ENCODE measurements around the gene GJB2.

Gene GJB2

GRCh38 chr13:20192158-20192835 lies 441 bp downstream of the GJB2 start:
- no peak for DNase-seq (ENCODE audit: low read depth in 2 of 2)

DNA sequence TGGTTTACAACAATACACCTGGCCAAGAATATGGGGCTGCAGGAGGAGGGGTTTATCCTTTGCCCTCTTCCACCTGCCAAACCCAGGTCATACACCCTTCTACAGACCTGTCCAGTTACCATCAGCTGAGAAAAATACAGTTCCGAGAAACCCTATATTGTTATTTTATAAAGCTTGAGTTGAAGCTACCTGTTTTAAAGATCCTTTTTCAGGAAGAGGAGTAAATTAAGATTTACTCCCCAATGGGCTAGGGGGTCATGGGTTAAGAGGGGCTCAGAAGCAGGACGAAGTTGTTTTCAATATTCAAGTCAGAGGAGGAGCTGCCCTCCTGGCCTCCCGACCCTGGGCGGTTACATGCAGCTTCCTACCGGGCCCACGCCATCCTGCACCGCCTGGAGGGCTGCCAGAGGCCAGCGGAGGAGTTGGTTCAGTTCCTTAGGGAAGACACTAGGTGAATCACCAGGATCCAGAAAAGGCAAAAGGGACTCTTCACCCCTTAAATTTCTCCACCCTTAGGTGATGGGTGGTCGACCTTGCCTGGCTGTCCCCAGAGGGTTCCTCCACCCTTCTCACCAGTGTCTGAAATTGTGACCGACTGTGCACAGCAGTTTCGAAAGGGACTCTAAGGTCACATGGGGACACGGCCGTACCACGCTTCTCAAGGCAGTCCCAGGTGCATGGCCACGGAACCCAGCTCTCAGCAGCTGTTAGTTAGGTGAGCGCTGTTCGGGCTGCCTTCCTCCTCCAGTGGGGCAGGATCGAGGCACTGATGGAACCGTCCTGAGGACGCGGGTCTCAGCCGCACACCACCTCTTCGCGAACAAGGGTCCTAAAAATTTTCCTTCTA lies 1.2 kb downstream of the GJB2 start:
- DNase-seq (ENCODE audit: low read depth in 2 of 2) = no peak

GRCh38 chr13:20190481-20191310 lies 2.0 kb downstream of the GJB2 start:
- DNase-seq (ENCODE audit: low read depth in 2 of 2) = no peak

GRCh38 chr13:20190076-20190475 lies 2.7 kb downstream of the GJB2 start:
- no peak for DNase-seq (ENCODE audit: low read depth in 2 of 2)

DNA sequence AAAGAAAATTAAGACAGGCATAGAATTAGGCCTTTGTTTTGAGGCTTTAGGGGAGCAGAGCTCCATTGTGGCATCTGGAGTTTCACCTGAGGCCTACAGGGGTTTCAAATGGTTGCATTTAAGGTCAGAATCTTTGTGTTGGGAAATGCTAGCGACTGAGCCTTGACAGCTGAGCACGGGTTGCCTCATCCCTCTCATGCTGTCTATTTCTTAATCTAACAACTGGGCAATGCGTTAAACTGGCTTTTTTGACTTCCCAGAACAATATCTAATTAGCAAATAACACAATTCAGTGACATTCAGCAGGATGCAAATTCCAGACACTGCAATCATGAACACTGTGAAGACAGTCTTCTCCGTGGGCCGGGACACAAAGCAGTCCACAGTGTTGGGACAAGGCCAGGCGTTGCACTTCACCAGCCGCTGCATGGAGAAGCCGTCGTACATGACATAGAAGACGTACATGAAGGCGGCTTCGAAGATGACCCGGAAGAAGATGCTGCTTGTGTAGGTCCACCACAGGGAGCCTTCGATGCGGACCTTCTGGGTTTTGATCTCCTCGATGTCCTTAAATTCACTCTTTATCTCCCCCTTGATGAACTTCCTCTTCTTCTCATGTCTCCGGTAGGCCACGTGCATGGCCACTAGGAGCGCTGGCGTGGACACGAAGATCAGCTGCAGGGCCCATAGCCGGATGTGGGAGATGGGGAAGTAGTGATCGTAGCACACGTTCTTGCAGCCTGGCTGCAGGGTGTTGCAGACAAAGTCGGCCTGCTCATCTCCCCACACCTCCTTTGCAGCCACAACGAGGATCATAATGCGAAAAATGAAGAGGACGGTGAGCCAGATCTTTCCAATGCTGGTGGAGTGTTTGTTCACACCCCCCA lies 3.8 kb downstream of the GJB2 start:
- DNase-seq (ENCODE audit: low read depth in 2 of 2) = no peak

GRCh38 chr13:20186771-20187170 lies 6.0 kb downstream of the GJB2 start:
- DNase-seq (ENCODE audit: low read depth in 2 of 2) = no peak

- no peak for DNase-seq (ENCODE audit: low read depth in 2 of 2)
Observed at GRCh38 chr13:20185366-20186056, 7.2 kb downstream of the GJB2 start.

DNA sequence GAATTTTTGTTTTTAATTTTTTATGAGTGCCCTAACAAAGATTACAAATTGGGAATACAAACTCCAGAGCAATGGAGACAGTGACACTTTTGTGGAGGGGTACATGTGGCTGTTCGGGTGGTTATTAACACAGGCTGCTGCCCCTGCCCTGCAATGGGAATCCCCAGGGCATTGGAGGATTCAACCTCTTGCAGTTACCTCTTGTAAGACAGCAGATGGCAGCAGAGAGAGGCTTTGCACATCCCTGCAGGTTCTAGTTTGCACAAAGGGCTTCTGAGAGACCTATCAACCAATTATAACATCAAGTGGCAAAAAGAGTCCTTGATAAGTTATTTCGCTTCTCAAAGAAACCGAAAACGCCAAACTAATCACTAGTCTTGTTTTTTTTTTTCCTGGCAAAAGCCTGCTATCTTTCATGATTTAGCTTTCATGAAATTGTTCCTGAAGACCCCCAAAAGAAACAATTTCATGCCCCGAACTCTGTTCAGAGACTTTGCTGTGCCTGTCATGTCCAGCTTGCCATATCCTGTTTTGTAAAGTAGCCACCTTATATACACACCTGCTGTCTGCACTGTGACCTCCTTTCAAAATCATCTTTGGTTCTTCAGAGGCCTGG lies 10.4 kb downstream of the GJB2 start:
- no peak for DNase-seq (ENCODE audit: low read depth in 2 of 2)

- no peak for DNase-seq (ENCODE audit: low read depth in 2 of 2)
Observed at GRCh38 chr13:20181188-20181587, 11.6 kb downstream of the GJB2 start.

GRCh38 chr13:20178156-20178555 lies 14.6 kb downstream of the GJB2 start:
- no peak for DNase-seq (ENCODE audit: low read depth in 2 of 2)

DNA sequence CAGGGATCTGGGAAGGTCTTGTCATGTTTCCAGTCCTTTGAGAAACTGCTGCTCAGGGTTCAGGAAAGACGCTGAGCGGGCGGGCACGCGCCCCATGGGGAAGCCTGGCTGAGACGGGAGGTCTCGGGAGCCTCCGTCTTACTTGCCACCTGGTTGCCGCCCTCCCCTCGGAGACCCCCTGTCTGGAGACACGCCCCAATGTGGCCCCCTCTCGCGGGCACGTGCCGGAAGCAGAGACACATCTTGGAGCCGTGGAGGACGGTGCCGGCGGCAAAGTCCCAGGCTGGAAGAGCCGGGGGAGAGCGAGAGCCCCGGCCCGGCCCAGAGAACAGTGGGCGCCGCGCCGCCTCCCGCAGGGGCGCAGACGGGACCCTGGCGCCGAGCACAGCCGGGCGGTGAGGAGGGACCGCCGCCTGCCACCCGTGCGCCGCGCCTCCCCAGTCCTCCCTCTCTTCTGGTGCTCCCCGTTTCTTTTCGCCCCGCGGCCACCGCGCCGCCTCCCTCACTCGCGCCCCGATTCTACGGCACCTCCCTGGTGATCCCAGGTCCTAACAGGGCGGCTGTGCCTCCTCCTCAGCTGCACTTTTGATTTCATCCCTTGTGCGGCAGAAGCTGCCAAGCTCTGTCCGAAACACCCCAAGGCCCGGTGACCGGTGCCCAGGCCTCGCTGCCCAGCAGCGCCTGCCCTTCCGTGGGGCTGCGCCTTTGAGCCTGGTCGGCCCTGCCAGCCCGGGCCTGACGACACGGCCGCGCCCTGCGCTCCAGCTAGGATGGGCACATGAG lies 15.5 kb downstream of the GJB2 start:
- no peak for DNase-seq (ENCODE audit: low read depth in 2 of 2)

DNA sequence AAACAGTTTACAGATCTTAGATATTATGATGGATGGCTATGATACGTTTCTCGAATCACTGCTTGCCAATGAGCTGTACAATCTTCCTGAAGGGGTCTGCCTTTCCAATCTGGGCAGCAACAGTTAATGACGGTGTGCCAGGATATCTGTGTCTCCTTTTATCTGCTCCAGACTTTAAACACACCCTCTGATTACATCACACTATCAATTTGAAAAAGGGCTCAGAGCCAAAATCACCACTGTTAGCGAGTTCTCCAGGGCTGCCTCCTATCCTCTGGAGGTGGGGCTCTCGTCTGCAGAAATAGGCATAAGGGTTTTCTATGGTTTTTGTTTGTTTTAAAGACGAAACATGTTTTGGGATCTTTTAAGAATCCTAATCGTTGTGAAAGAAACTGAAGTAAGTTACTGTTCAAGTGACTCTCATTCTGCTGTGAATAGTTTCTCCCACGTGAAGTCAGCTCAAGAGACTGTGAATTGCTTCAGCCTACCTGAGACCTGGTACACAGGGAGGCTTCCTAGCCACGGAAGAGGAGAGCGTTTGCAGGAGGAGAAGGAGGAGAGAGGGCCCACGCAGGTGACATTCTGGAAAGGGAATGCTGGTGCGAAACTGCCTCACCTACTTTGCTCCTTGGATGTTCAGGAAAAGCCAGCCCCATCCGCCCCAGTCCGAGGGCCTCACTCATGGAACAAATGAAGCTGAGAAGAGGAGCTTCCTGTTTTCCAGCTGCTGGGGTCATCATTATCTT lies 16.7 kb downstream of the GJB2 start:
- DNase-seq (ENCODE audit: low read depth in 2 of 2) = no peak

DNA sequence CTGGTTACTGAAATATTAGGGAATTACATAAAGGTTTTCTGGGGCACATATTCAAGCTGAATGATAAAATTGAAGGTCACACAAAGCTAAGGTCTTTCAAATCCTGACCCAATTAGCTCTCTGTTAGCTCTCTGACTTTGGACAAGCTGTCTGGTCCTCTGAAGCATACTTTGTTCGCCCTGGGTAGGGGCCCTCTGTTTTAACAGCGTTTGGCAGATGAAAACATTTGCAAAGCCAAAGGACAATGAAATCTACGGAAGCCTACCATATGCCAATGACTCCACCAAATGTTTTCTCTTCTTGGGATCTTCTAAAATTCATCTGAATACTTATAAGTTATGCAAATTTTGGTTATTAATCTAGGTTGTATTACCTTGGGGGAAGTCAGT lies 17.3 kb downstream of the GJB2 start:
- no peak for DNase-seq (ENCODE audit: low read depth in 2 of 2)

- DNase-seq (ENCODE audit: low read depth in 2 of 2) = peak; percentile 54 to 70
Observed at GRCh38 chr13:20174656-20175405, 17.9 kb downstream of the GJB2 start.

DNA sequence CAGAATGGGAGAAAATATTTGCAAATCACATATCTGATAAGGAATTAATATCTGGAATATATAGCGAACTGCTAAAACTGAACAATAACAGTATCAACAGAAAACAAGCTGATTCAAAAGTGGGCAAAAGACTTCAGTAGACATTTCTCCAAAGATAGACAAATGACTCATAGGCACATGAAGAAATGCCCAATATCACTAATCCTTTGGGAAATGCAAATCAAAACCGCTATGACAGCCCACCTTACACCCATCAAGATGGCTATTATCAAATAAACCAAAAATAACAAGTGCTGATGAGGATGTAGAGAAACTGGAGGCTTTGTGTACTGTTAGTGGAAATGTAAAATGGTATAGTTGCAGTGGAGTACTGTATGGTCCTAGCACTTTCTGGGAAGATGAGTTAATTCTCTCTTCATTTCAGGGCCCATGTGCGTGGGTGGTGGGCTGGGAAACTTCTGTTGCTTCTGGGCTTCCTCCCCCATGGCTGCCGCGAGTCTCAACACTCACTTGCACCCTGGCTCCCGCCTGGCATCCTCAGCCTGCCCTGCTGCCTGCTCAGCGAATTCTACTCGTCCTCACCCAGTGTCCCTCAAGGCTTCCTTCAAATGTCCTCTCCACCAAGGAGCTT lies 19.5 kb downstream of the GJB2 start:
- DNase-seq (ENCODE audit: low read depth in 2 of 2) = no peak

DNA sequence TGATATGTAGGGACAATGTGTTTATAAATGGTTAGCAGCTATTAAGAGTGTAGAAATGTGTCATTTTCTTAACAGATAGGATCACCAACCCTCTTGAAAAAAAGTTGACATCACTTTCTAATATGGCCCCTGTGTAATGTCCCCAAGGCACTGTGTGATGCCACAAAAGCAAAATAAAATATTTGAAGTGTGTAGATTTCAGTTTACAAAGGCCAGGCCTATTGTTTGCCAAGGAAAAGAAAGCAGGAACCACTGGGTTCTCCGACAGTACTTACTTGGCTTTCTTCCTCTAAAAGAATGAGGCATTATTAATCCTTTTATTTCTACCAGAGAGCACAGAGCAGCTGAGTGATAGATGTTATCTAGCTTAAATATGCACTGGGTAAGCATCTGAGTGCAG lies 21.4 kb downstream of the GJB2 start:
- no peak for DNase-seq (ENCODE audit: low read depth in 2 of 2)

- no peak for DNase-seq (ENCODE audit: low read depth in 2 of 2)
Observed at GRCh38 chr13:20170921-20171320, 21.8 kb downstream of the GJB2 start.

DNA sequence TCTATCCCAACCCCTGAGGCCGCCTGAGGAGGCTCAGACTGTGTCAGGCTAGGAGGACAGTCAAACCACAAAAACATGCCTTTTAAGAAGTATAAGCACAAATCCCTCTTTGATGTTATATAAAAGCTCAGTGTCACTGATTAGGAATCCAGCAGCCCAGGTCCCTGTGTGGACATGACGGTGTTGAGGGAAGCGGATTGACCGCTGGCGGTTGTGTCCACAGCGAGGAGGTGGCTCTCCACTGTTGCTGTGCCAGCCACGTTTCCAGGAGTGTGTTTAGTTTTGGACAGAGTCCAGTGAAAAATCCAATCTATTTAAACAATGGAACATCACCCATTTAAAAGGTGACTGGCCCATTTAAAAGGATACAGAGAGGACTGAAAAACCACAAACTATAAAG lies 24.3 kb downstream of the GJB2 start:
- no peak for DNase-seq (ENCODE audit: low read depth in 2 of 2)

Data from stimulated activated CD4-positive, alpha-beta T cell treated with anti-CD3 and anti-CD28 coated beads, Interleukin-4, amount 100 ng/mL, for 48 hours (primary cell).